GM21723 (cell line): ENCODE data around the gene IFFO2.

ENCODE experiments used
- ATAC-seq: cut with Tn5 transposase; IDR thresholded peaks from one replicate; pipeline ENCODE4 v1.9.1; 2021; ENCODE audit warnings: mild to moderate bottlenecking, moderate library complexity; ENCODE audit not compliant: unreplicated experiment

Gene IFFO2

GRCh38 chr1:18921516-18922251, 34.8 kb downstream of the IFFO2 start:
- no peak for ATAC-seq

- ATAC-seq: no peak
Observed at GRCh38 chr1:18920931-18921330, 35.5 kb downstream of the IFFO2 start.

GRCh38 chr1:18919956-18920355, 36.5 kb downstream of the IFFO2 start:
- no peak for ATAC-seq

GRCh38 chr1:18919197-18919905, 37.1 kb downstream of the IFFO2 start:
- no peak for ATAC-seq

- no peak for ATAC-seq
Observed at GRCh38 chr1:18918417-18918816, 38.1 kb downstream of the IFFO2 start.

- ATAC-seq: no peak
Observed at GRCh38 chr1:18917071-18917799, 39.2 kb downstream of the IFFO2 start.

- ATAC-seq: no peak
Observed at GRCh38 chr1:18915341-18915740, 41.1 kb downstream of the IFFO2 start.

GRCh38 chr1:18913065-18913835, 43.2 kb downstream of the IFFO2 start:
- ATAC-seq: no peak

GRCh38 chr1:18912550-18912949, 43.9 kb downstream of the IFFO2 start:
- ATAC-seq: no peak

GRCh38 chr1:18908911-18909771, 47.3 kb downstream of the IFFO2 start:
- no peak for ATAC-seq

GRCh38 chr1:18907917-18908845, 48.3 kb downstream of the IFFO2 start:
- no peak for ATAC-seq

- ATAC-seq: no peak
Observed at GRCh38 chr1:18907021-18907916, 49.2 kb downstream of the IFFO2 start.

- ATAC-seq: no peak
Observed at GRCh38 chr1:18903291-18903756, 53.2 kb downstream of the IFFO2 start.

GRCh38 chr1:18902523-18903290, 53.8 kb downstream of the IFFO2 start, which contains the start of gene ALDH4A1:
TSS of gene ALDH4A1 (minus strand) at chr1:18902555. CDS start at chr1:18902523, 32 bp downstream.
- ATAC-seq: peak; percentile 96

- no peak for ATAC-seq
Observed at GRCh38 chr1:18901952-18902522, 54.4 kb downstream of the IFFO2 start.

- no peak for ATAC-seq
Observed at GRCh38 chr1:18901147-18901951, 55.1 kb downstream of the IFFO2 start.
